ENCODE measurements around the gene BOC. TPM values are rescaled to one million over a fixed set of nuclear protein-coding genes. Genes with fewer than 3 reads are reported as not detected.
"Not testable (repeated sequence)": the region's sequence is repeated elsewhere in the genome, so short reads cannot be mapped to it uniquely, and the experiment has no call there.

BOC gene
- total and polyA plus RNA-seq, 2 experiments from 2014 or later: 17.9 to 28.2 TPM

DNA sequence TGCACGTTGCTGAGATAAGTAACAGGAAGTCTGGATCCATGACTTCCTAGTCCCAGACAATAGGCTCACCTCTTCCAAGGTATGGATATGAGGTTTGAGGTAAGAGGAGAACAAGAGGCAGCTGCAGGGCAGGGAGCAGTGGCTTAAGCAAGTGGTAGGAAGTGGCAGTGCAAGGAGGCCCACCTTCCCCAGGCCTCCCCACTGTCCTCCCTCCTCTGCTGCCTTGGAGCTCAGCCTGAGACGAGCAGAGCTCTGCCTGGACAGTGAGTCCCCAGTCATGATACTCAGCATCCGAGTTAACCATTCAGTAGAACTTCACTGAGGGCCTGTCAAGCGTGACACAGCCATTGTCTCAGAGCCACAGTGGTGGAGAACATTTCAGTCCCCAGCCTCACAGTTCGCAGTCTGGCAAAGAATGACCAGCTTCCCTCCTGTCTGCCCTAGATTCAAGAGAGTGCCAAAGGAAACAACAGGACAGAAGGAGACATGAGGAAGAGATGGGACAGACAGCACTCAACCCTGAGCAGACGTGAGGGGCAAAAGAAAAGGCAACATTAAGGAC is 41.4 kb upstream of the BOC start:
- H3K9me3 ChIP-seq (ENCODE audit: low read depth): no peaks in the 10 kb centered on the region
- no peak overlapping the region for H3K4me3 ChIP-seq
- H3K27ac ChIP-seq: peak overlapping the region; percentile 89
- no peak overlapping the region for H3K4me2 ChIP-seq
- H3K36me3 ChIP-seq (replicated peaks; ENCODE audit: insufficient read depth, low read depth): no peaks in the 10 kb centered on the region
- H3K4me1 ChIP-seq (ENCODE audit: insufficient read depth): peaks cover 54% of the 10 kb centered on the region
- no peaks in the 10 kb centered on the region for H3K27me3 ChIP-seq
- DNase-seq (ENCODE audit: low spot score): no peak
- no peaks in the 10 kb centered on the region for H3K9me2 ChIP-seq (replicated peaks; ENCODE audit: insufficient read depth)
- whole genome bisulfite sequencing (ENCODE audit: low lambda C conversion rate, missing lambda C conversion rate): 77% methylated on average over 6 of the region's 6 CpGs
- TF ChIP-seq, protein P1, sequence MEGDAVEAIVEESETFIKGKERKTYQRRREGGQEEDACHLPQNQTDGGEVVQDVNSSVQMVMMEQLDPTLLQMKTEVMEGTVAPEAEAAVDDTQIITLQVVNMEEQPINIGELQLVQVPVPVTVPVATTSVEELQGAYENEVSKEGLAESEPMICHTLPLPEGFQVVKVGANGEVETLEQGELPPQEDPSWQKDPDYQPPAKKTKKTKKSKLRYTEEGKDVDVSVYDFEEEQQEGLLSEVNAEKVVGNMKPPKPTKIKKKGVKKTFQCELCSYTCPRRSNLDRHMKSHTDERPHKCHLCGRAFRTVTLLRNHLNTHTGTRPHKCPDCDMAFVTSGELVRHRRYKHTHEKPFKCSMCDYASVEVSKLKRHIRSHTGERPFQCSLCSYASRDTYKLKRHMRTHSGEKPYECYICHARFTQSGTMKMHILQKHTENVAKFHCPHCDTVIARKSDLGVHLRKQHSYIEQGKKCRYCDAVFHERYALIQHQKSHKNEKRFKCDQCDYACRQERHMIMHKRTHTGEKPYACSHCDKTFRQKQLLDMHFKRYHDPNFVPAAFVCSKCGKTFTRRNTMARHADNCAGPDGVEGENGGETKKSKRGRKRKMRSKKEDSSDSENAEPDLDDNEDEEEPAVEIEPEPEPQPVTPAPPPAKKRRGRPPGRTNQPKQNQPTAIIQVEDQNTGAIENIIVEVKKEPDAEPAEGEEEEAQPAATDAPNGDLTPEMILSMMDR (IDR thresholded peaks at IDR 0.05; ENCODE audit: poor library complexity): no peak
- TF ChIP-seq EZH2phosphoT487 (IDR thresholded peaks at IDR 0.05; ENCODE audit: low read depth, severe bottlenecking, unreplicated experiment): no peak
- no peak for TF ChIP-seq EZH2 (IDR thresholded peaks at IDR 0.05; ENCODE audit: borderline replicate concordance)
- H3K79me2 ChIP-seq: no peaks in the 10 kb centered on the region
- no peak overlapping the region for H2AFZ ChIP-seq
- no peaks in the 10 kb centered on the region for H4K20me1 ChIP-seq (ENCODE audit: insufficient read depth, poor library complexity, severe bottlenecking)

DNA sequence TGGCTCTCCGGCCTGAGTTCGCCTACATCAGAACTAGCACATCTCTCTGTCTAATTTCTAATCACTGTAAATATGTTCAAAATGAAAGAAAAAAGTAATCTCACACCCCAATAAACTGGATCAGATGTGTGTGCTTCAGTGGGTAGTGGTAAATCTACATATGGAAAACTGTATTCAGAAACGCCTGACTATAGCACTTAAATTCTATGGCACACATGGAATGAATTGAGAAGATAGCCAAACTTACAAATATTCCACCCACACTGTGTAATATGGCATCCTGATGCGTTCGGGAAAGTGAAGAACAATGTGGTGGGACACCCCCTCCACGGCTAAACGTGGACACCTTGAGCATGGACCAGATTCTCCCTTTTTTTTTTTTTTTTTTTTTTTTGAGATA is 40.6 kb upstream of the BOC start:
- no peak for TF ChIP-seq EZH2phosphoT487 (IDR thresholded peaks at IDR 0.05; ENCODE audit: low read depth, severe bottlenecking, unreplicated experiment)
- TF ChIP-seq, protein P1 (IDR thresholded peaks at IDR 0.05; ENCODE audit: poor library complexity): no peak
- TF ChIP-seq EZH2 (IDR thresholded peaks at IDR 0.05; ENCODE audit: borderline replicate concordance): no peak
- Histone ChIP-seq H3K9me3 (ENCODE audit: low read depth) (no peaks in the 10 kb centered on the region), H3K4me3 (no peak overlapping the region), H3K79me2 (no peaks in the 10 kb centered on the region), H3K4me2 (no peak overlapping the region), H4K20me1 (ENCODE audit: insufficient read depth, poor library complexity, severe bottlenecking) (no peaks in the 10 kb centered on the region), H3K4me1 (ENCODE audit: insufficient read depth) (peaks cover 50% of the 10 kb centered on the region), H3K36me3 (replicated peaks; ENCODE audit: insufficient read depth, low read depth) (no peaks in the 10 kb centered on the region), H2AFZ (no peak overlapping the region), H3K27me3 (no peaks in the 10 kb centered on the region), H3K27ac (no peak overlapping the region), H3K9me2 (replicated peaks; ENCODE audit: insufficient read depth) (no peaks in the 10 kb centered on the region)
- WGBS (ENCODE audit: low lambda C conversion rate, missing lambda C conversion rate): 85% methylated on average over 7 of the region's 7 CpGs
- DNase-seq (ENCODE audit: low spot score): no peak

DNA sequence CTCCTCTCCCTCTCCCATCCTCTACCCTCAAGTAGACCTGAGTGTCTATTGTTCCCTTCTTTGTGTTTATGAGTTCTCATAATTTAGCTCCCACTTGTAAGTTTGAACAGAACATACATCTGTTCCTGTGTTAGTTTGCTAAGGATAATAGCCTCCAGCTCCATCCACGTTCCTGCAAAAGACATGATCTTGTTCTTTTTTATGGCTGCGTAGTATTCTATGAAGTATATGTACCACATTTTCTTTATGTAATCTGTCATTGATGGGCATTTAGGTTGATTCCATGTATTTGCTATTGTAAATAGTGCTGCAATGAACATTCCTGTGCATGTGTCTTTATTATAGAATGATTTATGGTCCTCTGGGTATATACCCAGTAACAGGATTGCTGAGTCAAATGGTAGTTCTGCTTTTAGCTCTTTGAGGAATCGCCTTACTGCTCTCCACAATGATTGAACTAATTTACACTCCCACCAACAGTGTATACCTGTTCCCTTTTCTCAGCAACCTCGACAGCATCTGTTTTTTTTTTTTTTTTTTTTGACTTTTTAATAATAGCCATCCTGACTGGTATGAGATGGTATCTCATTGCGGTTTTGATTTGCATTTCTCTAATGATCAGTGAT is 39.6 kb upstream of the BOC start:
- DNase-seq (ENCODE audit: low spot score); H3K9me3 ChIP-seq (ENCODE audit: low read depth); H3K27me3 ChIP-seq; H3K4me3 ChIP-seq; H3K9me2 ChIP-seq (replicated peaks; ENCODE audit: insufficient read depth); H3K4me2 ChIP-seq; H2AFZ ChIP-seq; H3K36me3 ChIP-seq (replicated peaks; ENCODE audit: insufficient read depth, low read depth); H3K27ac ChIP-seq; H4K20me1 ChIP-seq (ENCODE audit: insufficient read depth, poor library complexity, severe bottlenecking); H3K79me2 ChIP-seq: not testable (repeated sequence)
- WGBS (ENCODE audit: low lambda C conversion rate, missing lambda C conversion rate): 91% methylated on average over 5 of the region's 5 CpGs
- H3K4me1 ChIP-seq (ENCODE audit: insufficient read depth): peaks cover 43% of the 10 kb centered on the region

DNA sequence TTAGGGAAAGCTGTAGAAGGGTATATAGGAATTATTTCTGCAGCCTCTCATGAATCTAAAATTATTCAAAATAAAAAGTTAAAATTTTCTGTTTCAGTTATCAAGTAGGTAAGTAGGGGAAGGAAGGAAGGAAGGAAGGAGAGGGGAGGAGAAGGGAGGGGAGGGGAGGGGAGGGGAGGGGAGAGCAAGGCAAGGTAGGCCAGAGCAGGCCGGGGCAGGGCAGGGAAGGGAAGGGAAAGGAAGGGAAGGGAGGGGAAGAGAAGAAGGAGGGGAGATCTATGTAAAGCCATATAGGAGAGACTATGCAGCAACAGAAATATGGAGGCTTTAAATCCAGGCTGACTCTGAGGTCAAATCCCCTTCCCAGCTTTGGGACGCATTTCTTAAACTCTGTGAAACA is 38.3 kb upstream of the BOC start:
- no peaks in the 10 kb centered on the region for H4K20me1 ChIP-seq (ENCODE audit: insufficient read depth, poor library complexity, severe bottlenecking)
- H3K27ac ChIP-seq: no peak overlapping the region
- no peak overlapping the region for H3K4me3 ChIP-seq
- 94% methylated on average over 1 of the region's 2 CpGs for WGBS (ENCODE audit: low lambda C conversion rate, missing lambda C conversion rate)
- H3K9me3 ChIP-seq (ENCODE audit: low read depth): no peaks in the 10 kb centered on the region
- no peaks in the 10 kb centered on the region for H3K27me3 ChIP-seq
- TF ChIP-seq EZH2phosphoT487 (IDR thresholded peaks at IDR 0.05; ENCODE audit: low read depth, severe bottlenecking, unreplicated experiment) (no peak), EZH2 (IDR thresholded peaks at IDR 0.05; ENCODE audit: borderline replicate concordance) (no peak)
- TF ChIP-seq, protein P1 (IDR thresholded peaks at IDR 0.05; ENCODE audit: poor library complexity): no peak
- no peak for DNase-seq (ENCODE audit: low spot score)
- H3K79me2 ChIP-seq: no peaks in the 10 kb centered on the region
- no peaks in the 10 kb centered on the region for H3K9me2 ChIP-seq (replicated peaks; ENCODE audit: insufficient read depth)
- peaks cover 30% of the 10 kb centered on the region for H3K4me1 ChIP-seq (ENCODE audit: insufficient read depth)
- no peak overlapping the region for H2AFZ ChIP-seq
- no peaks in the 10 kb centered on the region for H3K36me3 ChIP-seq (replicated peaks; ENCODE audit: insufficient read depth, low read depth)
- H3K4me2 ChIP-seq: no peak overlapping the region
